Fibroblast of lung (primary cell): ENCODE results near the gene RASSF1. TPM values are rescaled to one million over a fixed set of nuclear protein-coding genes. Genes with fewer than 3 reads are reported as not detected.
"Not testable (repeated sequence)": the region's sequence is repeated elsewhere in the genome, so short reads cannot be mapped to it uniquely, and the experiment has no call there.

ENCODE experiments used
- DNase-seq, 2 donors: peaks; one replicate each; pipeline versions ENCODE4 v3.0.0 to v3.0.0-alpha.2; 2010; ENCODE audit warnings: low read depth in 2 of 2
- H2AFZ ChIP-seq: 2 replicates; pipeline ENCODE4 v1.5.1; 2012; ENCODE audit warnings: low read length, control low read depth, inconsistent platforms
- H3K27ac ChIP-seq: 2 replicates; pipeline ENCODE4 v1.5.1; 2011; ENCODE audit warnings: low read length, control low read depth; ENCODE audit not compliant: insufficient read depth
- H3K27me3 ChIP-seq: 2 replicates; pipeline ENCODE4 v1.5.1; 2011; ENCODE audit warnings: mild to moderate bottlenecking, low read length; ENCODE audit not compliant: control insufficient read depth, insufficient read depth
- H3K36me3 ChIP-seq: 2 replicates; pipeline ENCODE4 v1.5.1; 2011; ENCODE audit warnings: low read length; ENCODE audit not compliant: control insufficient read depth, insufficient read depth
- H3K4me1 ChIP-seq: 2 replicates; pipeline ENCODE4 v1.5.1; 2011; ENCODE audit warnings: low read length; ENCODE audit not compliant: control insufficient read depth, insufficient read depth; ENCODE audit errors: extremely low read depth
- H3K4me2 ChIP-seq: 2 replicates; pipeline ENCODE4 v1.5.1; 2011; ENCODE audit warnings: low read length, control low read depth; ENCODE audit not compliant: insufficient read depth; ENCODE audit errors: extremely low read depth
- H3K4me3 ChIP-seq, 4 experiments: fragments of 200-600 bp in 1 of 4; sonication (generic) in 1 of 4; replicated peaks in 1 of 4; 2 replicates each; pipeline ENCODE4 v1.5.1; 2011 to 2016; ENCODE audit warnings: low read length in 4 of 4, low read depth in 3 of 4, mild to moderate bottlenecking in 3 of 4, control low read depth in 2 of 4, inconsistent platforms in 1 of 4, mixed read lengths in 1 of 4; ENCODE audit not compliant: insufficient read depth in 1 of 4; ENCODE audit errors: control extremely low read depth in 1 of 4
- H3K79me2 ChIP-seq: 2 replicates; pipeline ENCODE4 v1.5.1; 2012; ENCODE audit warnings: mild to moderate bottlenecking, low read length, inconsistent platforms; ENCODE audit not compliant: control insufficient read depth, insufficient read depth
- H3K9ac ChIP-seq: 2 replicates; pipeline ENCODE4 v1.5.1; 2011; ENCODE audit warnings: mild to moderate bottlenecking, low read length, control low read depth; ENCODE audit not compliant: insufficient read depth
- H3K9me3 ChIP-seq: 2 replicates; pipeline ENCODE4 v1.5.1; 2012; ENCODE audit warnings: low read depth, low read length; ENCODE audit not compliant: control insufficient read depth, insufficient read depth
- H4K20me1 ChIP-seq: 2 replicates; pipeline ENCODE4 v1.5.1; 2011; ENCODE audit warnings: low read length; ENCODE audit not compliant: control insufficient read depth, insufficient read depth; ENCODE audit errors: extremely low read depth
- EZH2 ChIP-seq: IDR thresholded peaks from 2 replicates; pipeline ENCODE4 v1.5.1; 2012; ENCODE audit warnings: low read length, control low read depth, mild to moderate bottlenecking; ENCODE audit errors: missing control alignments
- polyA plus RNA-seq, 2 donors: library from polyadenylated mRNA; depleted of rRNA in 1 of 2; stranded (reverse) in 1 of 2; unstranded in 1 of 2; fragments of >200 nt; gene quantifications; 2 replicates each; pipeline ENCODE4 v1.2.1, GENCODE V29; 2011 to 2012; ENCODE audit warnings: missing spikeins in 1 of 2
- total RNA-seq: library from RNA; depleted of rRNA; stranded (reverse); fragments of >200 nt; gene quantifications from 2 replicates; pipeline ENCODE4 v1.2.1, GENCODE V29; 2014
- TF ChIP-seq, protein P1 (sequence below), 2 donors: IDR thresholded peaks in 1 of 2; conservative IDR thresholded peaks in 1 of 2; 1 replicate in 1 of 2; 2 replicates in 1 of 2; pipeline ENCODE4 v1.5.1; 2011 to 2012; ENCODE audit warnings: low read length in 2 of 2, control low read depth in 1 of 2, inconsistent platforms in 1 of 2, low read depth in 1 of 2, mild to moderate bottlenecking in 1 of 2

RASSF1 gene
- total and polyA plus RNA-seq, 2 donors (not counting 1 experiment from before 2014, with no cell fraction given): 32.4 to 41.7 TPM

DNA sequence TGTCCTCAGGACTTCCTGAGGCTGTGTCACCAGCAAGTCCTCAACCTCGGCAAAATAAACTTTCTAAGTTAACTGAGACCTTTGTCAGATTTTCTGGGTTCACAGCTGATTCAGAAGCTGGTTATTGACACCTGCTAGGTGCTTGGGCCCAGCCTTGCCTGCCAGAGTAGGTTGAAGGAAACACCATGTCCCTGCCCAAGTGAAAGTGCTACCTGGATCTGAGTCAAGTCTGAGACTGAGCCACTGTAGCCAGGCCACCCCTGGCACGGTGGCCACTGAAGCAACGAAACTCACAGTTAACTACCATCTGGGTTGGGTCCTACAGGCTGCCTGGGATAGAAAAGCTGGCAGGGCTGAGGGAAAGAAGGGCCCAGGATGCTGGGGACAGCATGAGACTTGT, 26.3 kb downstream of the RASSF1 start:
- Histone ChIP-seq H3K36me3 (peaks cover 16% of the 10 kb centered on the region), H3K27me3 (no peaks in the 10 kb centered on the region), H3K4me3 (no peak overlapping the region), H3K79me2 (peaks cover 11% of the 10 kb centered on the region), H3K4me1 (peaks cover 2% of the 10 kb centered on the region), H3K9ac (no peak overlapping the region), H3K4me2 (no peak overlapping the region), H2AFZ (no peak overlapping the region), H4K20me1 (no peaks in the 10 kb centered on the region), H3K9me3 (no peaks in the 10 kb centered on the region), H3K27ac (no peak overlapping the region)
- TF ChIP-seq, protein P1, sequence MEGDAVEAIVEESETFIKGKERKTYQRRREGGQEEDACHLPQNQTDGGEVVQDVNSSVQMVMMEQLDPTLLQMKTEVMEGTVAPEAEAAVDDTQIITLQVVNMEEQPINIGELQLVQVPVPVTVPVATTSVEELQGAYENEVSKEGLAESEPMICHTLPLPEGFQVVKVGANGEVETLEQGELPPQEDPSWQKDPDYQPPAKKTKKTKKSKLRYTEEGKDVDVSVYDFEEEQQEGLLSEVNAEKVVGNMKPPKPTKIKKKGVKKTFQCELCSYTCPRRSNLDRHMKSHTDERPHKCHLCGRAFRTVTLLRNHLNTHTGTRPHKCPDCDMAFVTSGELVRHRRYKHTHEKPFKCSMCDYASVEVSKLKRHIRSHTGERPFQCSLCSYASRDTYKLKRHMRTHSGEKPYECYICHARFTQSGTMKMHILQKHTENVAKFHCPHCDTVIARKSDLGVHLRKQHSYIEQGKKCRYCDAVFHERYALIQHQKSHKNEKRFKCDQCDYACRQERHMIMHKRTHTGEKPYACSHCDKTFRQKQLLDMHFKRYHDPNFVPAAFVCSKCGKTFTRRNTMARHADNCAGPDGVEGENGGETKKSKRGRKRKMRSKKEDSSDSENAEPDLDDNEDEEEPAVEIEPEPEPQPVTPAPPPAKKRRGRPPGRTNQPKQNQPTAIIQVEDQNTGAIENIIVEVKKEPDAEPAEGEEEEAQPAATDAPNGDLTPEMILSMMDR (conservative IDR thresholded peaks at IDR 0.05 in 1 of 2, IDR thresholded peaks at IDR 0.05 in 1 of 2; ENCODE audit: low read depth in 1 of 2, low read length in 2 of 2): no peak
- TF ChIP-seq EZH2: no peak
- DNase-seq: no peak

DNA sequence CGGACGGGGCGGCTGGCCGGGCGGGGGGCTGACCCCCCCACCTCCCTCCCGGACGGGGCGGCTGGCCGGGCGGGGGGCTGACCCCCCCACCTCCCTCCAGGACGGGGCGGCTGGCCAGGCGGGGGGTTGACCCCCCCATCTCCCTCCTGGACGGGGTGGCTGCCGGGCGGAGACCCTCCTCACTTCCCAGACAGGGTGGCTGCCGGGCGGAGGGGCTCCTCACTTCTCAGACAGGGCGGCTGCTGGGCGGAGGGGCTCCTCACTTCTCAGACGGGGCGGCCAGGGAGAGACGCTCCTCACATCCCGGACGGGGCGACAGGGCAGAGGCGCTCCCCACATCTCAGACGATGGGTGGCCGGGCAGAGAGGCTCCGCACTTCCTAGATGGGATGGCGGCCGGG, 28.6 kb downstream of the RASSF1 start:
- not testable (repeated sequence) for H2AFZ ChIP-seq, H3K9ac ChIP-seq, H3K4me3 ChIP-seq, H3K27me3 ChIP-seq, H3K27ac ChIP-seq, H3K9me3 ChIP-seq, H4K20me1 ChIP-seq, DNase-seq, H3K36me3 ChIP-seq, H3K79me2 ChIP-seq, H3K4me2 ChIP-seq, H3K4me1 ChIP-seq

DNA sequence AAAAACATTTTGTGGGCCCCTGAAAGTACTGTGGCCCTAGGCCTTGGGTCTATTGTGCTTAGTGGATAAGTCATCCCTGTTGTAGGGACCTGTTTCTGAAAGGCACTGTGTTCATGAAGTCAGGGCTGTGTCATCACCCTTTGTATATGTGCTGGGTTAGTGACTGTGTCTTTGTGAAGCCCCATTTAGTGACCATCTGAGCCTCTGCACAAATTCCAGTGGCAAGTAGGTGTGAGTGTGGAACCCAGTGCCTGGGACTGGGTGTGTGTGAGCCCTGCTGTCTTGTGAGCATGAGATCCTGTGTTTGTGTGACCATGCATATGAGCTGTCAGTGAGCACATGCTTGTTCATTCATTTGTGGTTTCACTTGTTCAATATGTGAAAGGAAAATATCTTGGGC, 36.0 kb downstream of the RASSF1 start:
- Histone ChIP-seq H3K27me3 (no peaks in the 10 kb centered on the region), H3K27ac (no peak overlapping the region), H4K20me1 (no peaks in the 10 kb centered on the region), H2AFZ (no peak overlapping the region), H3K4me3 (no peak overlapping the region), H3K4me1 (peaks cover 10% of the 10 kb centered on the region), H3K9me3 (no peaks in the 10 kb centered on the region), H3K9ac (no peak overlapping the region), H3K4me2 (no peak overlapping the region), H3K79me2 (no peaks in the 10 kb centered on the region), H3K36me3 (no peaks in the 10 kb centered on the region)
- TF ChIP-seq EZH2: no peak
- DNase-seq: peak in 1 of 2 donors; percentile 39

DNA sequence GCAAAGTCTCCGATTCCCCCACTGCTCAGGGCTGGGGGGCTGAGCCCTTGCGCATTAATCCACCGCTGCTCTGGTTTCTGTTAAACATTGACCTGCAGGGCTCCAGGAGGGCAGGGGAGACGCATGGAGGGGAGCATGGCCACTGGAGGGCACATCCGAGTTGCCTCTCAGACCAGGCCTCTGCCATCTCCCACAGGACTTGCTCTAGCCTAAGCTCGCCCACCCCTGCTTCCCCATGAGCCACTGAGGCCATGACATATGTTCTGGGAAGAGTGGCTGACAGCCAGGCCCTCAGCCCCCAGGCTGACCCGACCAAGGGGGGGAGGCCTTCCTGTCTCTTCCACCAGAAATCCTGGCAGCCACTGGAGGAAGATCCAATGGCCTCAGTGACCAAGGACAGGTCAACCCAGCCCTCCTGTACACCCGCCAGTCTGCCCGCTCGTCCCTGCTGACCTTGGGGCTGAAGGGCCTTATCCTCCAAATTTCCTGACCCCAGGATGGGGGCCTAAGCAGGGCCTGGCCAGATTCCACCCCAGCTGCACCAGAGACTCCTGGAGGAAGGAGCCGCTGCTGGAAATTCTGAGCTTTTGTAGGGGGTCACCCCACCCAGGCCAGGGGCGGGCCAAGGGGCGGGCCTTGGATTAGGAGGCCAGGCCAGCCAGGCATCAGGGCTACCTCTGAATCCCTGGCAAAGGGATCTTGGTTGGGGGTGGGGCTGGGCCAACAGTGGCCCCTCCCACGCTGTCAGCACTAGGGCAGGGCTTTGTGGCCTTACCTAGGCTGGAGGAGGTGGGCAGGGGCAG, 37.4 kb downstream of the RASSF1 start, which contains the start of gene HYAL1:
Gene HYAL1, minus strand, starts transcription at position 562 of the 803 bp plus-strand sequence. CDS start 618 bp downstream, outside the sequence.
- no peak within 1 kb of the TSS for H2AFZ ChIP-seq
- peaks cover 15% of the 10 kb centered on the region for H3K4me1 ChIP-seq
- no peaks in the 10 kb centered on the region for H4K20me1 ChIP-seq
- H3K79me2 ChIP-seq: no peaks in the 10 kb centered on the region
- no peak within 1 kb of the TSS for H3K4me2 ChIP-seq
- H3K9ac ChIP-seq: no peak within 1 kb of the TSS
- H3K4me3 ChIP-seq: no peak within 1 kb of the TSS
- H3K27me3 ChIP-seq: no peaks in the 10 kb centered on the region
- no peaks in the 10 kb centered on the region for H3K36me3 ChIP-seq
- no peak within 1 kb of the TSS for H3K27ac ChIP-seq
- no peak for TF ChIP-seq EZH2
- TF ChIP-seq, protein P1 (conservative IDR thresholded peaks at IDR 0.05 in 1 of 2, IDR thresholded peaks at IDR 0.05 in 1 of 2; ENCODE audit: low read depth in 1 of 2, low read length in 2 of 2): peak in 1 of 2 donors; percentile 17
- no peaks in the 10 kb centered on the region for H3K9me3 ChIP-seq
- no peak for DNase-seq
